GM19351 (cell line): Measurements from ENCODE around the gene NHERF2.
A peak's percentile ranks its signal among the peaks of the same experiment; 100 is the strongest.

Experiments
- ATAC-seq: cut with Tn5 transposase; IDR thresholded peaks from one replicate; pipeline ENCODE4 v1.9.1; 2021; ENCODE audit warnings: mild to moderate bottlenecking, moderate library complexity; ENCODE audit not compliant: unreplicated experiment

NHERF2 gene

DNA sequence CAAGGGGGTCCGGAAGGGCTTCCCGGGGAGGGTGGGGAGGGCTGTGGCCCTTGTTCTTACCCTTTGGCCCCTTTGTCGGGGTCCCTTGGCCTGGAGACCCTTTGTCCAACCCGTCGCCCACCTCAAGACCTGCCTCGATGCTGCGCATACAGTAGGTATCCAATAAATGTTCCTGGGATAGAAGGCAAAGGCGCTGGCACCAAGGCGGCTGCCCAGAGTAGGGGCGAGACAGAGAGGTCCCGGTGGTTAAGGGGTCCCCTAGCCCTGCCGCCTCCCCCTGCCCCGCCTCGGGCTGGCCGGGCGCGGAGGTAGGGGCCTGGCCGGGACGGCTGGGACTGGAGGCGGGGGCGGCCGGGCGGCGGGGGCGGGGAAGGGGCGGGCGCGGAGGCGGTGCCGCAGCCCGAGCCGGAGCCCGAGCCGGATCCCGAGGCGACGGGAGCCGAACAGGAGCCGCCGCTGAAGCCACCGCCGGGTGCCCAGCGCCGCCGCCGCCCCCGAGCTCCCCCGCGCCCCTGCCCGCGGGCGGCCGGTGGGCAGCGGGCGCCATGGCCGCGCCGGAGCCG, at the start of gene NHERF2:
Gene NHERF2, plus strand, starts transcription at position 442 of the 563 bp plus-strand sequence. Its CDS starts 104 bp downstream, at position 546.
- ATAC-seq, result no peak

DNA sequence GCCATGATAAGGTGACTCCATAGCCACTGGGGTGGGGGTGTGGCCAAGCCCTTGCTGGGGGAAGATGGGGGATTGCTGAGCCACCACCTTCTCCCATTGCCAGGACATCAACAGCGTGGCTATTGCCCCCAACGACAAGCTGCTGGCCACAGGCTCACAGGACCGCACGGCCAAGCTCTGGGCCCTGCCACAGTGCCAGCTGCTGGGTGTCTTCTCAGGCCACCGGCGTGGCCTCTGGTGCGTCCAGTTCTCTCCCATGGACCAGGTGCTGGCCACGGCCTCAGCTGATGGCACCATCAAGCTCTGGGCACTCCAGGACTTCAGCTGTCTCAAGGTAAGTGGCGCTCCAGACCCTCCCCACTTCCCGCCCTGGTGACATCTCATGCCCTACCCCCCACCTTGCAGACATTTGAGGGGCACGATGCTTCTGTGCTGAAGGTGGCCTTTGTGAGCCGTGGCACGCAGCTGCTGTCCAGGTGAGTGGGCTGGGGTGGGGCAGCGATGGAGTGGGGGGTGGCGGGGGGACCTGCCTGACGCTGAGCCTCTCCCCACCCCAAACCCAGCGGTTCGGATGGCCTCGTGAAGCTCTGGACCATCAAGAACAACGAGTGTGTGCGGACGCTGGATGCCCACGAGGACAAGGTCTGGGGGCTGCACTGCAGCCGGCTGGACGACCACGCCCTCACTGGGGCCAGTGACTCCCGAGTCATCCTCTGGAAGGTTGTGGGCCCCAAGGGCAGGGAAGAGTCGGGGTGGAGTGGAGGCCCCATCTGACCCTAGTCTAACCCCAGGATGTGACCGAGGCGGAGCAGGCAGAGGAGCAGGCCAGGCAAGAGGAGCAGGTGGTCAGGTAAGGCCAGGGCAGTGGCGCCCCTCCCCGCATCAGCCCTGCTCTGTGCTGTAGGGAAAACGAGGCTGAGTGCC, 49.5 kb upstream of the NHERF2 start:
- no peak for ATAC-seq

DNA sequence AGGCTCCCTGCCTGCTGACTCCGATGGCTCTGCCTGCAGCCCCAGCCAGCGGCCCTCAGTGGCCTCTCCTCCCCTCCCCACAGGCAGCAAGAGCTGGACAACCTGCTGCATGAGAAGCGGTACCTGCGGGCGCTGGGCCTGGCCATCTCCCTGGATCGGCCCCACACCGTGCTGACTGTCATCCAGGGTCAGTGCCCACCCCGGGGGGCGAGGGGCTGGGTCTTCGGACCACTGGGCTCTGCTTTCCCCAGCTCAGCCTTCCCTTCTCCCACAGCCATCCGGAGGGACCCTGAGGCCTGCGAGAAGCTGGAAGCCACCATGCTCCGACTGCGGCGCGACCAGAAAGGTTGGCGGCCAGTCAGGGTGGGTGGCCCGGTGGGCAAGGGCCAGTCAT, 48.8 kb upstream of the NHERF2 start:
- ATAC-seq, result no peak

DNA sequence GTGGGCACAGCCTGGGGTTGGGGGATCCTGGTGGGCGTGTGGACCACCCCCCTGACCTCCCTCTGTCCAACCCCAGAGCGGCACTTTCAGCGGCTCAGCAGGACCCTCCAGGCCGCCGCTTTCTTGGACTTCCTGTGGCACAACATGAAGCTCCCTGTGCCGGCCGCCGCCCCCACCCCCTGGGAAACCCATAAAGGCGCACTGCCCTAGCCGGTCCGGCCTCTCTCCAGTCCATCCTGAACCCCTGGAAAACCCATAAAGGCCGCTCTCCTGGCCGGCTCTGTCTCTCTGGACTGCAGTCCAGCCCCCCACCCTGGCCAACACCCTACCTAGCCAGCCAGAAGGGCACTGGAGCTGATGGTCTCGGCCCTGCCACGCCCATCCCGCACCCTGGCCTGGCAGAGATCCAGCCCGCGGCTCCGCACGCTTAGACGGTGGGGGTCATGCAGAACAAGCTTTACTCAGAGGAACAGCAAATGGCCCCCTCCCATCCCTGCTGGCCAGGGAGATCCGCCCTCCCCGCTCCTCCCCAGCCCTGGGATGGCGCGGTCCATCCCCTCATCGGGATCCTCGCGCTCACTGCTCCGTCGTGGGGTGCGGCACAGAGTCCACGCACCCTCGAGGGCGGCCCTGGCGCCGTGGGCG, 48.1 kb upstream of the NHERF2 start:
- ATAC-seq, result no peak

DNA sequence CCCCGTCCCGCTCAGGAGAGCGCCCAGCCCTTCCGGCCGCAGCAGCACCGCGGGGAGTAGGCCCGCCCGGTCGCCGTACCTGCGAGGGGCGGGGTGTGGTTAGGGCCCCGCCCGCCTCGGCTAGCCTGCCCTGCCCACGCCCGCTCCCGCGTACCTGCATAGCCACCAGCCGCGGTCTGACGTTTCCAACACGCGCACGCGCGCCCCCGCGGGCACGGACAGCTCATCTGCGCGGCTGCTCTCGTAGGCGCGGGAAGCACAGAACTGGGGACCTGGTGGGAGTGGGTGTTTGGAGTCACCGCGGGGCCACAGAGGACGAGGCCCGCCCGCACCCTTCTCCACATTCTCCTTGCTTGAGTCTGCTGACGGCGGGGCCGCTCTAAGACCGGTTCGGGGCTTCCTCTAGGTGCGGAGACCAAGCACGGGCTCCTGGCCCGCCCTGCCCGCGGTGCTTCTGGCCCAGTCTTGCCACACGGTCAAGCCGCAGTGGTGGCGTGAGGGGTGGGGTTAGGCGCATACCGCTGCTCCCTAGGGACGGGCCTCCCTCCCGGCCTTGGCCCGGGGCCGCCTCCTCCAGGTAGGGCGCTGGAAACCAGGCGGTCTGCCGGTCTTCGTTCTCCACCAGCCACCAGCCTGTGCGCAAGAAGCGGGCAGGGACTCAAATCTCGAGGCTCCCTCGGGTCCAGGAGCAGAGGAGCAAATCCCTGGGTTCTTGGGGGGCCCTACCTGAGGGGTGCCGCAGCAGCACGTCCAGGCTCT, 47.3 kb upstream of the NHERF2 start:
- ATAC-seq, result no peak

DNA sequence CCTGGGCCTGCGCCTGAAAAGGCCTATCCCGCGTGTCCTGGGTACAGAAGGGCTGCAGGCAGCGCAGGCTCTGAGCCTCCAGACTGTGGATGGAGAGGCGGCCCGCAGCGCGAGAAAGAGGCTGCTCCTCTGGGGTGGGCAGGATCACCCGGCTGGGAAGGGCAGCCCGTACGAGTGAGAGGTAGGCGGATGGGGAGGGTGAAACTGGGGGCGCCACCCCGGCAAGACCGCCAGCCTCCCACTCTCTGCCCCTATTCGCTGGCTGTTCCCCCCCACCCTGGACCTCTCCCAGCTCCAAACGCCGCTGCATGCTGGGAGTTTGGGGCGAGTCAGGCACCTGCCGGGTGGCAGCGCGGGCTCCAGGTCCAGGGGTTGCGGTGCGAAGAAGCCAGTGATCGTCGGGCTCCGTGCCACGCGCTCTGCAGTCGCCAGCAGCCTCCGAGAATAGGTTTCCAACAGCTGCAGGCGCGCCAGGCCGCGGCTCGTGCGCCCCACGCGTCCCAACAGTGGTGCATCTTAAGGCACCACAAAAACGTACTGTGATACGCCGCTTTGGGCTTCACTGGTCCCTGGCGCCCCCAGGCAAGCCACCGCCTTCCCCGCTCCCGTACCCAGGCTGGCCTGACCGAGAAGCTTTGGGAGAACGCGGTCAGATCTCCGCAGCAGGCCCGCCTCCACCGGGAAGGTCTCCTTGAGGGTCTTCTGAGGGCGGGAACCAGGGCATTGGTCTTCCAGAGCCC, 46.5 kb upstream of the NHERF2 start:
- ATAC-seq, result no peak

DNA sequence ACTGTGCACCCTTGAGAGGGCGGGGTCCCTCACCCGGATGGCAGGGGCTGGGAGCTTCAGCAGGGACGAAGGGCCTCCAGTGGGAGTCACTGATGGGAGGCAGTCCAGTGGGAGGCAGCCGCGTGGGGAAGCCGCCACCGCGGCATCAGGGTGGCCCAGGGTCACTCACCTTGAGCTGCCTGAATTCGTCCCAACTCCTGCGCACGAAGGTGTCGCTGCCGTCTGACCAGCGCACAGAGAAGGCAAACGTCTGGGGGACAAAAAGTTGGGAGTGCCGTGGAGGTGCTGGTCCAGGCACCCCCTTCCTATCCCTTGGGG, 46.0 kb upstream of the NHERF2 start:
- no peak for ATAC-seq

DNA sequence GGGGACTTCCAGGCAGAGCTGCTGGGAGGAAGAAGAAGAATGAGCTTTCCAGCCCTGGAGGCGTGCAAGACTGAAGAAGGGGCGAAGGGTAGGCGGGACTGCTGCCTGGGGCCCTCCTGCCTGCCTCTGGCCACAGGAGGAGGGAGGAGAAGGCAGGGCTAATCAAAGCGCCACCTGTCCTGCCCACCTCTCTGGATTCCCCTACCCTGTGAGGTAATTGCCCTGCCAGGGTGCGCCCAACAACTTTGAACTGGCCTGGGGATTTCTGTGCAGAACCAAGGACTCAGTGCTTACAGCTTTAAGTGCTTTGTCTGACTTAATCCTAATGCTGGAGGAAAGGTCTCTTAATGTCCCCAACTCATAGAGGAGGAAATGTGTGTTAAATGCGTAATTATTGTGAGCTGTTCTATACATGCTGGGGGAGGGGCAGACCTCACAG, 45.3 kb upstream of the NHERF2 start, which contains the start of gene NOXO1:
Gene NOXO1, minus strand, starts transcription at position 72 of the 439 bp plus-strand sequence. CDS start 290 bp downstream, outside the sequence.
- no peak for ATAC-seq

DNA sequence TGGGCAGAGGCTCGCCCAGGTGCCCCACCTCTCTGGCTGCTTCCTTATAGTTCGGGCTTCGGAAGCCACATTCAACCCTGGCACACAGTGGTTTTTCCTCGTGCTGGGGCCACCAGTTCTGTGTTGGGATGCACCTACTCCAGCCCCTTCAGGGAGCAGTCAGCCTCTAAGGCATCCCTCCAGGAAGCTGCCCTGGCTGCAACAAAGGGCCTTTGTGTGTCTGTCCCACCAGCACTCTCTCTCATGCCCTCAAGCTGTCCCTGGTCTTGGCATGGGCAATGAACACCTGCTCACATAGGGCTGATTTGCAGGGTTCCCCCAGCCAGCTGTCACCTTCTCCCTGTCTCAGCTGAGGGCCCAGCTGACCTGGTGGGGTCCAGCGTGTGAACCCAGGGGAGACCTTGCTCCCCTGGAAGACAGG, 44.7 kb upstream of the NHERF2 start:
- no peak for ATAC-seq

DNA sequence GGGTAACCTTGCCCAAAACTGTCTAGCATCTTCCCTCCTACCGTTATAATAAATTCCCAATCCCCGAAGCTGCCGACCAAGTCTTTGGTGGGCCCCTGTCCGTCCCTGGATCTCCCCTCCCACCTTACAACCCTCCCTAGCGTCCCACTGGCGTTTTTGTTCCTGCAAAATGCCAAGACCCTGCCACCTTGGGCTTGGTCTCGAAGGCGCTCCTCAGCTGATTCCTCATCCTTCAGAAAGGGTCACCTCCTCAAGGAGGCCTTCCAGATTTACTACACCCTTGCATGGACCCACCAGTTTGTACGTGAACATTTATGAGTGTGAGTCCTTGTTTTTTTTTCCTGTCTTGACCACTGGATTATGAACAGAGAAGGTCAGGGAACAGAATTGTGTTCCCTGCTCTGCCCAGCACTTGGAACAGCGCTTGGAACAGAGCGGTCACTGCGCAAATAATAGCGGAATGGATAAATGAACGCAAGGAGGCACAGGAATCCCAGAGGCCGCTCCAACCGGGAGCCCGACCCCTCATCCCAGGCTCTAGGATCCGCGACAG, 43.6 kb upstream of the NHERF2 start:
- no peak for ATAC-seq

DNA sequence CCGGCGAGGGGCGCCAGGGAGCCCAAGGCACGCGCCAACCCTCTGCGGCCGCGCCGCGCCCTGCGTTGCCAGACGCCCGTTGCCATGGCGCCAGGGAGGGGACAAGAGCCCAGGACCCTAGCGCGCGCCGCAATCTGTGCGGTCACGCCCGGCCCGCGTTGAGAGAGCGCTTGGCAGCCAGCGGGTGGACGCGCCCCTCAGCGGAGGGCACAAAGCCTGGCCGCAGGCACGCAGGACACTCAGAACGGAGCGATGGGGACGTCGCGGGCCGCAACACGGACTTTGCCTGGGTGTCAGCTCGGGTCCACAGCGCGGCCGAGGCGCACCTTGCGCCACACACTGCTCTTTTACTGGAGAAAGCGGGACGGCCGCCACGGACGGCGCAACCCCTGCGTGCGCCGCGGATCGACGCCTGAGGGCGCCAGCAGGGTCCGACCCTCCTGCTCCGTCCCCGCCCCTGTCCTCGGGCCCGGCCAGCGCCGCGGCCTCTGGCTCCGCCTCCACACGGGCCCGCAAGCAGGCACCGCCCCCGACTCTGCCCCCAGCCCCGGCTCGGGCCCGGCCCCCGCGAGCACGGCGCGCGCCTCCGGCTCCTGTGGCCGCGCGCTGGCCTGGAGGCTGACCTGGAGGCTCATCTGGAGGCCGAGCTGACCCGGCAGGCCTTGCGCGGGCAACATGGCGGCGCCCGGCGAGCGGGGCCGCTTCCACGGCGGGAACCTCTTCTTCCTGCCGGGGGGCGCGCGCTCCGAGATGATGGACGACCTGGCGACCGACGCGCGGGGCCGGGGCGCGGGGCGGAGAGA, 43.0 kb upstream of the NHERF2 start, which contains the start of gene GFER:
Gene GFER, plus strand, starts transcription at position 650 of the 803 bp plus-strand sequence. Its CDS starts 26 bp downstream, at position 676.
- ATAC-seq, result peak; percentile 82

DNA sequence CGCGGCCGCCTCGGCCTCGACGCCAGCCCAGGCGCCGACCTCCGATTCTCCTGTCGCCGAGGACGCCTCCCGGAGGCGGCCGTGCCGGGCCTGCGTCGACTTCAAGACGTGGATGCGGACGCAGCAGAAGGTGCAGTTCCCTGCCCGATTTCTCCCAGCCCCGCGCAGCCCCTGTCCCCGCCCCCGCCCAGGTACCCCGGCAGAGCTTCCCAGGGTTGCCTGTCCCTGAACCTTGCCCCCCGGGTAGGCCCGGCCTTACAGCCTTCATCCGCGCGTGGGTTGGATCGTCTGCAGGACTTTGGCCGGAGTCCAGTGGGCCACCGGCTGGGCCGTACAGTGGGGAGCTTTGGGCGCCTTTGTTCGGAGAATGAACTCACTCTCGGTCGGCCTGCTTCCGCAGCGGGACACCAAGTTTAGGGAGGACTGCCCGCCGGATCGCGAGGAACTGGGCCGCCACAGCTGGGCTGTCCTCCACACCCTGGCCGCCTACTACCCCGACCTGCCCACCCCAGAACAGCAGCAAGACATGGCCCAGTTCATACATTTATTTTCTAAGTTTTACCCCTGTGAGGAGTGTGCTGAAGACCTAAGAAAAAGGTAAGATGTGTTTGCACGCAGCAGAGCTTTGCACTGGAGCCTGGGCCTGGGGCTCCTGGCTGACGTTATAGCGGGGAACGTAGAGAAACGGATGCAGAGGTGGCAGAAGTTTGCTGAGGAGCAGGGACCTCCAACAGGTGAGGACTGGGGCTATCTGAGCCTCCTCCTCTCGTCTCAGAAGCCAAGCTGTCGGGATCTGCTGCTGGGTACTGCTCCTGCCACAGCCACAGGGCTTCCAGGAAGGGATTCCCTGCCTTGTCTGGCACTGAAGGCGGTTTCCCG, 42.1 kb upstream of the NHERF2 start:
- ATAC-seq, result peak; percentile 15

DNA sequence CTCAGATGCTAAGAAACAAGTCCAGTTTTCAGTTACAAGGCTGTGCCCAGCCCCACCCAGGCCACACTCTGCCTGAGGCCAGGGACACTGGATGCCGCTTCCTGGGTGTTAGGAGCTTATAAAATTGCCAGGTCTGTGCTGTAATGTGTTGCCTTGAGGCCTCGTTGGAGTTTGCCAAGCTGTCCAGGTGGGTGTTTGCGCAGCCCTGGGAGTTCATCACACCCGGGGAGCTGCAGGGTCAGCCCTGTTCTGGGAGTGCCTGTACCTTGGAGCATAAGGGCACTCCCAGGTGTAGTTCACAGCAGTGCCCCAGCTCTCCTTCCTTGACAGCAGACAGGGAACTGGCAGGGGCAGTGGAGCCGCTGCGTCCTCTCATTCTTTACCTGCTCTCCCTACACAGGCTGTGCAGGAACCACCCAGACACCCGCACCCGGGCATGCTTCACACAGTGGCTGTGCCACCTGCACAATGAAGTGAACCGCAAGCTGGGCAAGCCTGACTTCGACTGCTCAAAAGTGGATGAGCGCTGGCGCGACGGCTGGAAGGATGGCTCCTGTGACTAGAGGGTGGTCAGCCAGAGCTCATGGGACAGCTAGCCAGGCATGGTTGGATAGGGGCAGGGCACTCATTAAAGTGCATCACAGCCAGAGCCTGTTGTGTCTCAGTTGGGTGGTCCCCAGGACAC, 41.1 kb upstream of the NHERF2 start:
- ATAC-seq, result no peak

DNA sequence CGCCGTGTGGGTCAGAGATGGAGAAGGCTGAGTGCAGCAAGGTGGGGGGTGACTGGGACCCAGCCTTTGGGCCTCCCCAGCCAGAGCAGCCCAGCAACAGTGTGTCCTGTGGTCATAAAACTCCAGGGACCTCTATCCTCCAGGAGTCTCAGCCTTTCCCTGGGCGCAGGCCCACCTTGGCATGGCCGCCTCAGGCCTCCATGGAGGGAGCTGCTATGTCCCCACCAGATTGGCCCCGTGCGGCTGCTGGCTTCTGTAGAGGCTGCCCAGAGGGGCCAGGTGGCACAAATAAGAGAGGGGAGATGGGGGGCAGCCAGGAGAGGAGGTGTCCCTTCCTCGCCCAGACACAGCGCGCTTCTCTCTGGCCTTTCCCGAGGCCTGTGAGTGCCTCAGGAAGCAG, 39.5 kb upstream of the NHERF2 start:
- no peak for ATAC-seq

DNA sequence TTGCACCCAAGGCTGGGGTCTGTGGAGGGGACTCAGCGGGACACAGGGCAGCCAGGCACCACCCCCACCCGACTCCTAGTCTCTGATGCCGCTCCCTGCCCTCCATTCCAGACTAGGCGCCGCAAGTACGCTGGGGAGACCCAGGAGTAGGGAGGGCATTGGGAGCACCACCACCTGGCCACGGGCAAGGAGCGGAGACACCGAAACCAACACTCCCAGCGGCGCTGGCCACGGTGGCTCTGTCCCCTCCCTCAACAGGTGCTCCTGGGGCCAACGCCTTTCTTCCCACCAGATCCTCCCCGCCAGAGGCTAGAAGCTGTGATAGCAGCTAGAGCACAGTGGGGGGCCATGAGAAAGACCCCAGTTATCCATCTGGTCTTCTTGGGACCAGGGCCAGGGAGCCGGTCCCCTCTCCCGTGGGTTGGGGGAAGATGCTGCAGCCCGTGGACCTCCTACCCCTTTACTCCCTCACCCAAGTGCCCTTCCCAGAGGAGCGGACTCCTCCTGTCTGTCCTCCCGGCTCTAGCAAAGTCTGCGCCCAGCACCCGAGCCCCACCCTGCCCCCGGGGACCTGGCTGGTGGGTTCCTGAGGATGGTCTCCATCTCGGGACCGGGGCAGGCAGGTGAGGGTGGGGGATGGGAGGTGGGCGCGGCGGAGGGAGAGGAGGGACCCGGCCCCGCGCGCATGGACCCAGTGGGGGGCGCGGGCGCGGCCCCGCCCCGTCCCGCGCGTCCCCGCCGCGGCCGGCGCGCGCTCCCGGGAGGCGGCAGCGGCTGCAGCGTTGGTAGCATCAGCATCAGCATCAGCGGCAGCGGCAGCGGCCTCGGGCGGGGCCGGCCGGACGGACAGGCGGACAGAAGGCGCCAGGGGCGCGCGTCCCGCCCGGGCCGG, 37.2 kb upstream of the NHERF2 start, which contains the start of gene SYNGR3:
Gene SYNGR3, plus strand, starts transcription at position 762 of the 892 bp plus-strand sequence. CDS start 133 bp downstream, outside the sequence.
- ATAC-seq, result no peak

DNA sequence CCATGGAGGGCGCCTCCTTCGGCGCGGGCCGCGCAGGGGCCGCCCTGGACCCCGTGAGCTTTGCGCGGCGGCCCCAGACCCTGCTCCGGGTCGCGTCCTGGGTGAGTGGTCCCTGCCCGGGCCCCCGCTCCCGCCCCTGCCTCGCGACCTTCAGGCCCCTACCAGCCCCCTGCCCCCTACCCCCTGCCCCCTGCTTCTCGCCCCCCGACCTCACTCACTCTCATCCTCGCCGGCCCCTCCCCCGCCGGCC, 36.7 kb upstream of the NHERF2 start:
- no peak for ATAC-seq
